ENCODE results near the gene BPNT1. TPM values are rescaled to one million over a fixed set of nuclear protein-coding genes. Genes with fewer than 3 reads are reported as not detected.

The BPNT1 gene
- total and polyA plus RNA-seq, 2 donors (not counting 3 experiments of a cell fraction or from before 2014, with no cell fraction given): 20.3 to 29.0 TPM

DNA sequence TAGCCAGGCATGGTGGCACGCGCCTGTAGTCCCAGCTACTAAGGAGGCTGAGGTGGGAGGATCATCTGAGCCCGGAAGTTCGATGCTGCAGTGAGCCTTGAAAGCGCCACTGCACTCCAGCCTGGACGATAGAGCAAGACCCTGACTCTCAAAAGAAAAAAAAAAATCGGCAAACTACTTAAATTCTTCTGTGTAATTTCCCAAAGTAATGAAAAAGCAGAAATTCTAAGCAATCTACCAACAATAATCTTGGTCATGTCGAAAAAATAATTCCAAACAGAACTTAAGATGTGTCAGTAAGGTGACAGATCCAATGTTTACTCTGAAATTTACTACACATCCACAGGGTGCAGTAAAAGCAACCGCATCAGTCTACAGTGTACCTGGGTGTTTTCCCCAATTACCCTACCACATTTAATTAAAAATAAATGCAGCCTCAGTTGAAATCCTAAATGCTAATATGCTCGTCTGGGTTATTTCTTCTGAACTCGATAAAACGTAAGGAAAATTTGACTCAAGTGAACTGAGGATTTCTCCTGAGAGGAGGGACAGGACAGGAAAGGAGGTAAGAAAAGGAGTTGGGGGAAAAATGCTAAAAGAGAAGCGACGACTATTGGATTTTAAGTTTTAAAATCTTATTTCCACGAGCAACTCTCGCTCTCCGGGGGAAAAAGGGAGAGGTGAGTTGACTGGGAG lies 44.1 kb downstream of the BPNT1 start:
- Histone ChIP-seq H3K9me3 (replicated peaks; ENCODE audit: control insufficient read depth, insufficient read depth, low read length) (no peaks in the 10 kb centered on the region), H3K9ac (replicated peaks; ENCODE audit: extremely low read depth, insufficient read depth, low read length) (peak overlapping the region; percentile 48), H3K27ac (ENCODE audit: insufficient read depth, low read depth, low read length) (peak overlapping the region; percentile 1), H3K9me1 (replicated peaks; ENCODE audit: control insufficient read depth, extremely low read depth, insufficient read depth, low read length) (no peaks in the 10 kb centered on the region), H3K36me3 (ENCODE audit: control insufficient read depth in 2 of 2, extremely low read depth in 1 of 2, insufficient read depth in 2 of 2, low read length in 2 of 2) (no peaks in the 10 kb centered on the region), H4K20me1 (replicated peaks; ENCODE audit: control insufficient read depth, extremely low read depth, insufficient read depth, low read length) (no peaks in the 10 kb centered on the region), H3K4me3 (replicated peaks in 1 of 3; ENCODE audit: insufficient read depth in 1 of 3, low read depth in 1 of 3, low read length in 3 of 3) (peak overlapping the region; percentile 79 to 98 (median 86)), H3K4me1 (ENCODE audit: control insufficient read depth, extremely low read depth, insufficient read depth, low read length) (peaks cover 10% of the 10 kb centered on the region), H3K79me2 (ENCODE audit: control insufficient read depth, insufficient read depth, low read length) (peaks cover 44% of the 10 kb centered on the region), H3K4me2 (ENCODE audit: insufficient read depth, low read length) (peak overlapping the region; percentile 91), H2AFZ (ENCODE audit: low read depth, low read length) (peak overlapping the region; percentile 28), H3K27me3 (ENCODE audit: control insufficient read depth in 2 of 2, insufficient read depth in 2 of 2, low read length in 2 of 2) (no peaks in the 10 kb centered on the region)
- FAIRE-seq: peak; percentile 8
- dilution Hi-C loops (cut with MboI; ENCODE audit: extremely low pct_ligation_motif_present, low sequenced_read_pairs) (no loop called here), intact Hi-C loops (cut with micrococcal nuclease) (loop anchor here (1.0 kb wide), 3 partner anchors 44 to 49 kb away; partner anchors contain the start of genes BPNT1 and IARS2)
- BruUV-seq (replicated peaks): no TSS peak
- ChIA-PET CTCF (interaction anchor here (0.6 to 1.2 kb wide), 6 partner anchors 13 to 144 kb away, joined by 3 to 5 read pairs (median 3); no protein-coding TSS in a partner anchor), POLR2A (no interaction called here)
- DNase-seq (ENCODE audit: low read depth, low spot score): peak; percentile 41
- no peak for TF ChIP-seq FOS (IDR thresholded peaks at IDR 0.05; ENCODE audit: borderline replicate concordance, insufficient read depth, low read length)
- TF ChIP-seq, protein P1, sequence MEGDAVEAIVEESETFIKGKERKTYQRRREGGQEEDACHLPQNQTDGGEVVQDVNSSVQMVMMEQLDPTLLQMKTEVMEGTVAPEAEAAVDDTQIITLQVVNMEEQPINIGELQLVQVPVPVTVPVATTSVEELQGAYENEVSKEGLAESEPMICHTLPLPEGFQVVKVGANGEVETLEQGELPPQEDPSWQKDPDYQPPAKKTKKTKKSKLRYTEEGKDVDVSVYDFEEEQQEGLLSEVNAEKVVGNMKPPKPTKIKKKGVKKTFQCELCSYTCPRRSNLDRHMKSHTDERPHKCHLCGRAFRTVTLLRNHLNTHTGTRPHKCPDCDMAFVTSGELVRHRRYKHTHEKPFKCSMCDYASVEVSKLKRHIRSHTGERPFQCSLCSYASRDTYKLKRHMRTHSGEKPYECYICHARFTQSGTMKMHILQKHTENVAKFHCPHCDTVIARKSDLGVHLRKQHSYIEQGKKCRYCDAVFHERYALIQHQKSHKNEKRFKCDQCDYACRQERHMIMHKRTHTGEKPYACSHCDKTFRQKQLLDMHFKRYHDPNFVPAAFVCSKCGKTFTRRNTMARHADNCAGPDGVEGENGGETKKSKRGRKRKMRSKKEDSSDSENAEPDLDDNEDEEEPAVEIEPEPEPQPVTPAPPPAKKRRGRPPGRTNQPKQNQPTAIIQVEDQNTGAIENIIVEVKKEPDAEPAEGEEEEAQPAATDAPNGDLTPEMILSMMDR (IDR thresholded peaks at IDR 0.05; ENCODE audit: extremely low read depth in 1 of 2, insufficient read depth in 1 of 2, low read depth in 1 of 2, low read length in 2 of 2): no peak
- no peak for TF ChIP-seq POLR2A (IDR thresholded peaks at IDR 0.05; ENCODE audit: low read depth, low read length)
- no peak for TF ChIP-seq EZH2 (IDR thresholded peaks at IDR 0.05; ENCODE audit: borderline replicate concordance, low read depth, low read length, severe bottlenecking)
- TF ChIP-seq POLR2AphosphoS5 (IDR thresholded peaks at IDR 0.05; ENCODE audit: insufficient read depth, low read depth, low read length): no peak
- TF ChIP-seq GATA2 (IDR thresholded peaks at IDR 0.05; ENCODE audit: insufficient read depth, insufficient read length, low read depth, low read length): no peak
- TF ChIP-seq MYC (IDR thresholded peaks at IDR 0.05; ENCODE audit: low read depth, low read length): no peak
- TF ChIP-seq, protein P2, sequence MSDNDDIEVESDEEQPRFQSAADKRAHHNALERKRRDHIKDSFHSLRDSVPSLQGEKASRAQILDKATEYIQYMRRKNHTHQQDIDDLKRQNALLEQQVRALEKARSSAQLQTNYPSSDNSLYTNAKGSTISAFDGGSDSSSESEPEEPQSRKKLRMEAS (IDR thresholded peaks at IDR 0.05; ENCODE audit: insufficient read depth, insufficient read length): no peak
- TF ChIP-seq JUN (IDR thresholded peaks at IDR 0.05; ENCODE audit: borderline replicate concordance, insufficient read depth, insufficient read length, low read depth): no peak

Data from endothelial cell of umbilical vein (primary cell).